DND-41 (cell line): ENCODE results near the gene RTN1.

Experiments
- ATAC-seq: fragments of 200-7000 bp; cut with Tn5 transposase; 3 replicates; pipeline ENCODE4 v1.9.1; 2021; ENCODE audit warnings: low read depth; ENCODE audit not compliant: insufficient read depth
- DNase-seq: peaks from one replicate; pipeline ENCODE4 v3.0.0-alpha.2; 2020
- H2AFZ ChIP-seq: 2 replicates; pipeline ENCODE4 v1.6.0; 2012; ENCODE audit warnings: low read depth, low read length
- H3K27ac ChIP-seq: 2 replicates; pipeline ENCODE4 v1.5.1; 2012; ENCODE audit warnings: low read length, inconsistent platforms
- H3K27me3 ChIP-seq: fragments of 200-600 bp; sonication (generic); 2 replicates; pipeline ENCODE4 v1.6.0; 2012; ENCODE audit warnings: low read length, mild to moderate bottlenecking, inconsistent platforms; ENCODE audit not compliant: insufficient read depth, poor library complexity
- H3K36me3 ChIP-seq: 2 replicates; pipeline ENCODE4 v1.5.1; 2012; ENCODE audit warnings: low read length, inconsistent platforms; ENCODE audit not compliant: insufficient read depth
- H3K4me1 ChIP-seq: 2 replicates; pipeline ENCODE4 v1.5.1; 2012; ENCODE audit warnings: mild to moderate bottlenecking, low read length; ENCODE audit not compliant: insufficient read depth
- H3K4me2 ChIP-seq: 2 replicates; pipeline ENCODE4 v1.6.0; 2012; ENCODE audit warnings: mild to moderate bottlenecking, moderate library complexity, low read length, inconsistent platforms; ENCODE audit not compliant: insufficient read depth
- H3K4me3 ChIP-seq, 2 experiments: fragments of 200-600 bp in 1 of 2; shearing (Covaris generic) in 1 of 2; 2 replicates each; pipeline ENCODE4 v1.5.1; 2012 to 2016; ENCODE audit warnings: inconsistent platforms in 2 of 2, low read length in 2 of 2, mild to moderate bottlenecking in 2 of 2, low read depth in 1 of 2, moderate library complexity in 1 of 2
- H3K79me2 ChIP-seq: 2 replicates; pipeline ENCODE4 v1.6.0; 2012; ENCODE audit warnings: low read length, inconsistent platforms; ENCODE audit not compliant: insufficient read depth
- H3K9ac ChIP-seq: 2 replicates; pipeline ENCODE4 v1.6.0; 2012; ENCODE audit warnings: low read depth, mild to moderate bottlenecking, inconsistent platforms, low read length, moderate library complexity
- H3K9me3 ChIP-seq: 2 replicates; pipeline ENCODE4 v1.5.1; 2012; ENCODE audit warnings: low read length, moderate library complexity, mild to moderate bottlenecking, inconsistent platforms; ENCODE audit not compliant: insufficient read depth, severe bottlenecking
- H4K20me1 ChIP-seq: 2 replicates; pipeline ENCODE4 v1.6.0; 2012; ENCODE audit warnings: low read length; ENCODE audit not compliant: insufficient read depth
- CTCF ChIP-seq: IDR thresholded peaks from 2 replicates; pipeline ENCODE4 v1.5.1; 2012; ENCODE audit warnings: borderline replicate concordance, low read length, moderate library complexity, mild to moderate bottlenecking; ENCODE audit not compliant: poor library complexity, severe bottlenecking; ENCODE audit errors: extremely low read depth
- EZH2 ChIP-seq: IDR thresholded peaks from 3 replicates; pipeline ENCODE4 v1.6.1; 2012; ENCODE audit warnings: borderline replicate concordance, low read depth, mild to moderate bottlenecking, moderate library complexity, low read length, inconsistent platforms; ENCODE audit not compliant: severe bottlenecking

RTN1 gene

GRCh38 chr14:59588101-59588500 lies 282.5 kb downstream of the RTN1 start:
- Histone ChIP-seq H3K27me3 (peaks cover 12% of the 10 kb centered on the region), H3K9ac (no peak overlapping the region), H4K20me1 (no peaks in the 10 kb centered on the region), H2AFZ (no peak overlapping the region), H3K9me3 (no peaks in the 10 kb centered on the region), H3K4me1 (no peaks in the 10 kb centered on the region), H3K79me2 (no peaks in the 10 kb centered on the region), H3K27ac (no peak overlapping the region), H3K4me3 (no peak overlapping the region), H3K36me3 (no peaks in the 10 kb centered on the region), H3K4me2 (no peak overlapping the region)
- TF ChIP-seq EZH2 = no peak
- TF ChIP-seq CTCF = no peak
- DNase-seq (no peak), ATAC-seq (no peak)

GRCh38 chr14:59585891-59586554 lies 284.6 kb downstream of the RTN1 start:
- H3K9ac ChIP-seq = no peak overlapping the region
- peaks cover 12% of the 10 kb centered on the region for H3K27me3 ChIP-seq
- H3K27ac ChIP-seq = no peak overlapping the region
- H4K20me1 ChIP-seq = no peaks in the 10 kb centered on the region
- H3K4me2 ChIP-seq = no peak overlapping the region
- H3K4me3 ChIP-seq = no peak overlapping the region
- H3K9me3 ChIP-seq = no peaks in the 10 kb centered on the region
- no peak for TF ChIP-seq EZH2
- TF ChIP-seq CTCF = no peak
- no peaks in the 10 kb centered on the region for H3K79me2 ChIP-seq
- H2AFZ ChIP-seq = no peak overlapping the region
- ATAC-seq (no peak), DNase-seq (no peak)
- no peaks in the 10 kb centered on the region for H3K4me1 ChIP-seq
- H3K36me3 ChIP-seq = no peaks in the 10 kb centered on the region

- H3K9ac ChIP-seq = no peak overlapping the region
- TF ChIP-seq CTCF = no peak
- no peak for TF ChIP-seq EZH2
- no peak overlapping the region for H3K27ac ChIP-seq
- no peak overlapping the region for H3K4me2 ChIP-seq
- H3K4me1 ChIP-seq = no peaks in the 10 kb centered on the region
- ATAC-seq (no peak), DNase-seq (no peak)
- H3K79me2 ChIP-seq = no peaks in the 10 kb centered on the region
- no peaks in the 10 kb centered on the region for H3K36me3 ChIP-seq
- no peaks in the 10 kb centered on the region for H3K9me3 ChIP-seq
- no peaks in the 10 kb centered on the region for H4K20me1 ChIP-seq
- H3K4me3 ChIP-seq = no peak overlapping the region
- H3K27me3 ChIP-seq = peaks cover 12% of the 10 kb centered on the region
- no peak overlapping the region for H2AFZ ChIP-seq
These were observed 286.8 kb downstream of the RTN1 start for GRCh38 chr14:59583755-59584154.
